ENCODE data around the gene IFITM5. TPM values are rescaled to one million over a fixed set of nuclear protein-coding genes. Genes with fewer than 3 reads are reported as not detected.

Gene IFITM5
- total and polyA plus RNA-seq, 9 of the 15 experiments (the other 6 are each of a cell fraction or from before 2014, with no cell fraction given), result 0.19 TPM; not detected in 8

DNA sequence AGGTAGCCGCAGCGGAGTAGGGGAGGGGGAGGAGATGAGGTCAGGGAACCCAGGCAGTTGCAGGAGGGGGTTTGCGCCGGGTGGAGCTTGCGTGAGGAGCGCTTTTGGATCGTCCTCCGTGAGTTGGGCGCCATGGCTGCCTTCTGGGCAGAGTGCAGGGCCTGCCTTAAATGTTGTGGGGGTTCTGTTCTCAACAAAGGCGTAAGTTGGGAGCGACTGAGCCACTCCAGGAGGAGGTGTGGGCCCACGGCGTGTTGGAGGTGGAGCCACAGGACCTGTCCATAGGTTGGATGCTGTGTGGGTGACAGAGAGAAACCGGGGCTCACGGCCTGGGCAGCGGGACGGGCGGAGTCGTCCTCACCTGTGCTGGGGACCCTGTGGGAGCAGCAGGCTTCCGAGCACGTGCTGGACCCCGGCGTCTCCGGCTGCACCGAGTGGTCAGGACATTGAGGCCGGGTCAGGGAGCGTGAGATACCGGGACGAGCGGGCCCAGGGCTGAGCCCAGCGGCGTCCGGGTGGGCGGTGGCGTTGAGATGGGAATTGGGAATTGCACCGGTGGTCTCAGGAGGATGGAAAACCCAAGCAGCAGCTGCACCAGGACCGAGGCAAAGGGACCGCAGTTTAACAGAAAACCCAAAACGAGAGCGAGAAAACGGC is 11.4 kb downstream of the IFITM5 start (continued):
- TF ChIP-seq SMARCE1 (IDR thresholded peaks at IDR 0.05), result 0 out of 2 replicates have a peak, but pooled peaks have one; percentile 46
- TF ChIP-seq NRF1 (conservative IDR thresholded peaks at IDR 0.05 in 1 of 2, IDR thresholded peaks at IDR 0.05 in 1 of 2), result peak; percentile 28 to 29; a peak in 1 of 4 replicates
- TF ChIP-seq HINFP (tag; conservative IDR thresholded peaks at IDR 0.05; ENCODE audit: low read depth), result no peak
- TF ChIP-seq, protein P1, sequence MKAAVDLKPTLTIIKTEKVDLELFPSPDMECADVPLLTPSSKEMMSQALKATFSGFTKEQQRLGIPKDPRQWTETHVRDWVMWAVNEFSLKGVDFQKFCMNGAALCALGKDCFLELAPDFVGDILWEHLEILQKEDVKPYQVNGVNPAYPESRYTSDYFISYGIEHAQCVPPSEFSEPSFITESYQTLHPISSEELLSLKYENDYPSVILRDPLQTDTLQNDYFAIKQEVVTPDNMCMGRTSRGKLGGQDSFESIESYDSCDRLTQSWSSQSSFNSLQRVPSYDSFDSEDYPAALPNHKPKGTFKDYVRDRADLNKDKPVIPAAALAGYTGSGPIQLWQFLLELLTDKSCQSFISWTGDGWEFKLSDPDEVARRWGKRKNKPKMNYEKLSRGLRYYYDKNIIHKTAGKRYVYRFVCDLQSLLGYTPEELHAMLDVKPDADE (conservative IDR thresholded peaks at IDR 0.05; ENCODE audit: control insufficient read depth, low read depth, low read length), result no peak; the same call in 1 of the 2 replicates
- TF ChIP-seq PML (IDR thresholded peaks at IDR 0.05; ENCODE audit: low read length), result no peak
- TF ChIP-seq PURB (CRISPR knock-in tag; IDR thresholded peaks at IDR 0.05; ENCODE audit: low read depth), result no peak
- TF ChIP-seq, protein P2, sequence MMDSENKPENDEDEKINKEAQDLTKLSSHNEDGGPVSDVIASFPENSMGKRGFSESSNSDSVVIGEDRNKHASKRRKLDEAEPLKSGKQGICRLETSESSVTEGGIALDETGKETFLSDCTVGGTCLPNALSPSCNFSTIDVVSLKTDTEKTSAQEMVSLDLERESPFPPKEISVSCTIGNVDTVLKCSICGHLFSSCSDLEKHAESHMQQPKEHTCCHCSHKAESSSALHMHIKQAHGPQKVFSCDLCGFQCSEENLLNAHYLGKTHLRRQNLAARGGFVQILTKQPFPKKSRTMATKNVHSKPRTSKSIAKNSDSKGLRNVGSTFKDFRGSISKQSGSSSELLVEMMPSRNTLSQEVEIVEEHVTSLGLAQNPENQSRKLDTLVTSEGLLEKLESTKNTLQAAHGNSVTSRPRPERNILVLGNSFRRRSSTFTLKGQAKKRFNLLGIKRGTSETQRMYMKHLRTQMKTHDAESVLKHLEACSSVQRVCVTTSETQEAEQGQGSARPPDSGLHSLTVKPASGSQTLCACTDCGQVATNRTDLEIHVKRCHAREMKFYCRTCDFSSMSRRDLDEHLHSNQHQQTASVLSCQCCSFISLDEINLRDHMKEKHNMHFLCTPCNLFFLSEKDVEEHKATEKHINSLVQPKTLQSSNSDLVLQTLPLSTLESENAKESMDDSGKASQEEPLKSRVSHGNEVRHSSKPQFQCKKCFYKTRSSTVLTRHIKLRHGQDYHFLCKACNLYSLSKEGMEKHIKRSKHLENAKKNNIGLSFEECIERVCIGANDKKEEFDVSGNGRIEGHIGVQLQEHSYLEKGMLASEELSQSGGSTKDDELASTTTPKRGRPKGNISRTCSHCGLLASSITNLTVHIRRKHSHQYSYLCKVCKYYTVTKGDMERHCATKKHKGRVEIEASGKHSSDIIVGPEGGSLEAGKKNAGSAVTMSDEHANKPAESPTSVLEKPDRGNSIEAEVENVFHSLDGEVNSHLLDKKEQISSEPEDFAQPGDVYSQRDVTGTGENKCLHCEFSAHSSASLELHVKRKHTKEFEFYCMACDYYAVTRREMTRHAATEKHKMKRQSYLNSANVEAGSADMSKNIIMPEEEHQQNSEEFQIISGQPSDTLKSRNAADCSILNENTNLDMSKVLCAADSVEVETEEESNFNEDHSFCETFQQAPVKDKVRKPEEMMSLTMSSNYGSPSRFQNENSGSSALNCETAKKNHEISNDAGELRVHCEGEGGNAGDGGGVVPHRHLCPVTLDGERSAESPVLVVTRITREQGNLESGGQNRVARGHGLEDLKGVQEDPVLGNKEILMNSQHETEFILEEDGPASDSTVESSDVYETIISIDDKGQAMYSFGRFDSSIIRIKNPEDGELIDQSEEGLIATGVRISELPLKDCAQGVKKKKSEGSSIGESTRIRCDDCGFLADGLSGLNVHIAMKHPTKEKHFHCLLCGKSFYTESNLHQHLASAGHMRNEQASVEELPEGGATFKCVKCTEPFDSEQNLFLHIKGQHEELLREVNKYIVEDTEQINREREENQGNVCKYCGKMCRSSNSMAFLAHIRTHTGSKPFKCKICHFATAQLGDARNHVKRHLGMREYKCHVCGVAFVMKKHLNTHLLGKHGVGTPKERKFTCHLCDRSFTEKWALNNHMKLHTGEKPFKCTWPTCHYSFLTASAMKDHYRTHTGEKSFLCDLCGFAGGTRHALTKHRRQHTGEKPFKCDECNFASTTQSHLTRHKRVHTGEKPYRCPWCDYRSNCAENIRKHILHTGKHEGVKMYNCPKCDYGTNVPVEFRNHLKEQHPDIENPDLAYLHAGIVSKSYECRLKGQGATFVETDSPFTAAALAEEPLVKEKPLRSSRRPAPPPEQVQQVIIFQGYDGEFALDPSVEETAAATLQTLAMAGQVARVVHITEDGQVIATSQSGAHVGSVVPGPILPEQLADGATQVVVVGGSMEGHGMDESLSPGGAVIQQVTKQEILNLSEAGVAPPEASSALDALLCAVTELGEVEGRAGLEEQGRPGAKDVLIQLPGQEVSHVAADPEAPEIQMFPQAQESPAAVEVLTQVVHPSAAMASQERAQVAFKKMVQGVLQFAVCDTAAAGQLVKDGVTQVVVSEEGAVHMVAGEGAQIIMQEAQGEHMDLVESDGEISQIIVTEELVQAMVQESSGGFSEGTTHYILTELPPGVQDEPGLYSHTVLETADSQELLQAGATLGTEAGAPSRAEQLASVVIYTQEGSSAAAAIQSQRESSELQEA (IDR thresholded peaks at IDR 0.05; ENCODE audit: low read depth), result no peak
- TF ChIP-seq POLR2AphosphoS5 (IDR thresholded peaks at IDR 0.05; ENCODE audit: control insufficient read depth, insufficient read depth, low read depth, low read length), result no peak; the same call in 1 of the 2 replicates
- no peak for TF ChIP-seq ARID3B (CRISPR knock-in tag; IDR thresholded peaks at IDR 0.05; ENCODE audit: borderline replicate concordance)
- TF ChIP-seq ARID2 (IDR thresholded peaks at IDR 0.05), result no peak
- TF ChIP-seq ZNF778 (CRISPR knock-in tag; IDR thresholded peaks at IDR 0.05), result no peak
- TF ChIP-seq ZNF561 (CRISPR knock-in tag; conservative IDR thresholded peaks at IDR 0.05), result no peak
- TF ChIP-seq MYC (IDR thresholded peaks at IDR 0.05; ENCODE audit: low read depth, low read length), result no peak; the same call in 1 of the 2 replicates
- peak; percentile 74 for TF ChIP-seq MYC (CRISPR knock-in tag; IDR thresholded peaks at IDR 0.05; ENCODE audit: borderline replicate concordance, low read depth)
- TF ChIP-seq ARHGAP35 (IDR thresholded peaks at IDR 0.05; ENCODE audit: partially characterized antibody), result peak; percentile 50

Measured in K562 (cell line).